Measurements from ENCODE around the gene GFY.
"Not testable (repeated sequence)": the region's sequence is repeated elsewhere in the genome, so short reads cannot be mapped to it uniquely, and the experiment has no call there.

Gene GFY

GRCh38 chr19:49469828-49470614 is 44.8 kb downstream of the GFY start (continued):
- TF ChIP-seq ZNF48 (tag by site-specific recombination; IDR thresholded peaks at IDR 0.05) = no peak

- POLR2A ChIA-PET = interaction anchor here (1.3 kb wide), 1 partner anchor 17 kb away, joined by 4 read pairs; the partner anchor contains the start of gene ALDH16A1
- no peaks in the 10 kb centered on the region for H3K9me3 ChIP-seq (ENCODE audit: control insufficient read depth, insufficient read depth, low read depth, low read length)
These were observed 45.4 kb downstream of the GFY start for GRCh38 chr19:49470615-49470978.

GRCh38 chr19:49472936-49473335 is 47.7 kb downstream of the GFY start:
- no peak overlapping the region for H3K4me3 ChIP-seq (ENCODE audit: low read depth, low read length)
- H3K9me3 ChIP-seq (ENCODE audit: control insufficient read depth, insufficient read depth, low read depth, low read length) = no peaks in the 10 kb centered on the region
- 0 out of 2 replicates have a peak overlapping the region, but pooled peaks have one; percentile 5 for H3K27ac ChIP-seq (ENCODE audit: extremely low read depth, low read depth, low read length)
- TF ChIP-seq ZBTB20 (tag by site-specific recombination; IDR thresholded peaks at IDR 0.05) = peak; percentile 41; the same call in 1 of the 2 replicates
- TF ChIP-seq ZNF302 (tag by site-specific recombination; IDR thresholded peaks at IDR 0.05; ENCODE audit: low read depth) = no peak
- no peak for TF ChIP-seq ZNF280D (tag by site-specific recombination; IDR thresholded peaks at IDR 0.05)
- 0 out of 2 replicates have a peak, but pooled peaks cover 5% of the 10 kb centered on the region for H3K4me1 ChIP-seq (ENCODE audit: control insufficient read depth, insufficient read depth, low read length)
- H3K36me3 ChIP-seq (ENCODE audit: control insufficient read depth in 2 of 2, insufficient read depth in 1 of 2, low read length in 2 of 2) = peaks cover 5 to 6% of the 10 kb centered on the region in 2 experiments; a peak in 2 of 3 replicates
- ChIA-PET CTCF (interaction anchor here (0.8 to 2.4 kb wide), 21 partner anchors 8 to 216 kb away, joined by 3 to 17 read pairs (median 3); partner anchors contain the start of gene PIH1D1), POLR2A (interaction anchor here (0.6 to 2.6 kb wide), 5 partner anchors 16 to 158 kb away, joined by 3 to 17 read pairs (median 3); partner anchors contain the start of genes ALDH16A1 and PIH1D1)

More at GRCh38 chr19:49470615-49470978, 45.4 kb downstream of the GFY start:
- Histone ChIP-seq H3K27ac (ENCODE audit: extremely low read depth, low read depth, low read length) (no peak overlapping the region), H3K36me3 (ENCODE audit: control insufficient read depth in 2 of 2, insufficient read depth in 1 of 2, low read length in 2 of 2) (peaks cover 6 to 9% of the 10 kb centered on the region in 2 experiments; a peak in 2 of 3 replicates), H3K4me3 (ENCODE audit: low read depth, low read length) (no peak overlapping the region), H3K4me1 (ENCODE audit: control insufficient read depth, insufficient read depth, low read length) (0 out of 2 replicates have a peak, but pooled peaks cover 5% of the 10 kb centered on the region)
- TF ChIP-seq FEZF1 (tag by site-specific recombination; IDR thresholded peaks at IDR 0.05) = no peak
- TF ChIP-seq ZNF777 (tag by site-specific recombination; IDR thresholded peaks at IDR 0.05; ENCODE audit: borderline replicate concordance) = no peak
- TF ChIP-seq REST (tag by site-specific recombination; IDR thresholded peaks at IDR 0.05) = no peak
- no peak for TF ChIP-seq ZNF112 (tag by site-specific recombination; IDR thresholded peaks at IDR 0.05)
- CTCF ChIA-PET = interaction anchor here (0.6 to 1.5 kb wide), 8 partner anchors 11 to 152 kb away, joined by 3 to 6 read pairs (median 4); partner anchors contain the start of gene ALDH16A1

GRCh38 chr19:49473501-49473867 is 48.3 kb downstream of the GFY start:
- POLR2A ChIA-PET = interaction anchor here (1.0 to 2.6 kb wide), 5 partner anchors 15 to 22 kb away, joined by 3 to 17 read pairs (median 4); partner anchors contain the start of genes ALDH16A1, PIH1D1 and RPS11
- H3K27ac ChIP-seq (ENCODE audit: extremely low read depth, low read depth, low read length) = 0 out of 2 replicates have a peak overlapping the region, but pooled peaks have one; percentile 5

More at GRCh38 chr19:49473501-49473867, 48.3 kb downstream of the GFY start:
- not testable (repeated sequence) for H3K36me3 ChIP-seq (ENCODE audit: control insufficient read depth in 2 of 2, insufficient read depth in 1 of 2, low read length in 2 of 2); H3K4me3 ChIP-seq (ENCODE audit: low read depth, low read length); H3K4me1 ChIP-seq (ENCODE audit: control insufficient read depth, insufficient read depth, low read length); H3K9me3 ChIP-seq (ENCODE audit: control insufficient read depth, insufficient read depth, low read depth, low read length)
- CTCF ChIA-PET = interaction anchor here (0.6 to 2.4 kb wide), 43 partner anchors 9 to 1787 kb away, joined by 3 to 17 read pairs (median 4); partner anchors contain the start of genes FCGRT and PIH1D1
- peak; percentile 98 for TF ChIP-seq ZNF121 (tag by site-specific recombination; IDR thresholded peaks at IDR 0.05)
